ENCODE data around the gene CALHM3. TPM values are rescaled to one million over a fixed set of nuclear protein-coding genes. Genes with fewer than 3 reads are reported as not detected.

The CALHM3 gene
- total and polyA plus RNA-seq, 2 experiments from 2014 or later: 0.14 to 0.19 TPM

GRCh38 chr10:103469201-103469600 is 9.8 kb downstream of the CALHM3 start:
- peaks cover 13% of the 10 kb centered on the region for H3K27me3 Mint-ChIP-seq (ENCODE audit: insufficient read depth, low read depth, poor library complexity)
- Histone ChIP-seq H3K4me2 (no peak overlapping the region), H3K4me3 (no peak overlapping the region), H3K36me3 (ENCODE audit: insufficient read depth) (no peaks in the 10 kb centered on the region), H3K9me2 (ENCODE audit: insufficient read depth) (no peaks in the 10 kb centered on the region), H4K20me1 (replicated peaks; ENCODE audit: insufficient read depth) (no peaks in the 10 kb centered on the region), H3K27ac (ENCODE audit: low read depth) (no peak overlapping the region), H3F3A (replicated peaks; ENCODE audit: low read depth) (no peaks in the 10 kb centered on the region), H2AFZ (no peak overlapping the region), H3K79me2 (replicated peaks; ENCODE audit: insufficient read depth) (no peaks in the 10 kb centered on the region), H3K4me1 (ENCODE audit: insufficient read depth) (no peaks in the 10 kb centered on the region), H3K27me3 (ENCODE audit: insufficient read depth) (no peaks in the 10 kb centered on the region)
- H3K36me3 Mint-ChIP-seq (ENCODE audit: low read depth): no peaks in the 10 kb centered on the region
- TF ChIP-seq STAT1 (IDR thresholded peaks at IDR 0.05; ENCODE audit: unreplicated experiment): no peak
- TF ChIP-seq REST (IDR thresholded peaks at IDR 0.05; ENCODE audit: unreplicated experiment): no peak
- TF ChIP-seq ZNF114 (CRISPR knock-in tag; IDR thresholded peaks at IDR 0.05): no peak
- no peak for ATAC-seq
- H3K4me3 Mint-ChIP-seq: no peak overlapping the region; the same call in 2 of the 3 replicates
- H3K4me1 Mint-ChIP-seq: peaks cover 19% of the 10 kb centered on the region
- H3K9me3 Mint-ChIP-seq: no peaks in the 10 kb centered on the region
- no peak overlapping the region for H3K27ac Mint-ChIP-seq
- no peak for DNase-seq (ENCODE audit: low spot score)

GRCh38 chr10:103467406-103467805 is 11.6 kb downstream of the CALHM3 start:
- no peaks in the 10 kb centered on the region for H3K36me3 ChIP-seq (ENCODE audit: insufficient read depth)
- H3K27me3 Mint-ChIP-seq (ENCODE audit: insufficient read depth, low read depth, poor library complexity): peaks cover 13% of the 10 kb centered on the region
- peaks cover 19% of the 10 kb centered on the region for H3K4me1 Mint-ChIP-seq
- H3K36me3 Mint-ChIP-seq (ENCODE audit: low read depth): no peaks in the 10 kb centered on the region
- ATAC-seq: no peak
- no peak overlapping the region for H3K4me3 ChIP-seq
- H3K27me3 ChIP-seq (ENCODE audit: insufficient read depth): no peaks in the 10 kb centered on the region
- H3K4me2 ChIP-seq: no peak overlapping the region
- no peak overlapping the region for H3K27ac ChIP-seq (ENCODE audit: low read depth)
- DNase-seq (ENCODE audit: low spot score): no peak
- no peaks in the 10 kb centered on the region for H3F3A ChIP-seq (replicated peaks; ENCODE audit: low read depth)
- H2AFZ ChIP-seq: no peak overlapping the region
- H3K9me2 ChIP-seq (ENCODE audit: insufficient read depth): no peaks in the 10 kb centered on the region
- H3K79me2 ChIP-seq (replicated peaks; ENCODE audit: insufficient read depth): no peaks in the 10 kb centered on the region
- no peaks in the 10 kb centered on the region for H4K20me1 ChIP-seq (replicated peaks; ENCODE audit: insufficient read depth)
- H3K4me3 Mint-ChIP-seq: no peak overlapping the region
- no peaks in the 10 kb centered on the region for H3K4me1 ChIP-seq (ENCODE audit: insufficient read depth)
- H3K9me3 Mint-ChIP-seq: no peaks in the 10 kb centered on the region
- TF ChIP-seq REST (IDR thresholded peaks at IDR 0.05; ENCODE audit: unreplicated experiment) (no peak), ZNF331 (CRISPR knock-in tag; IDR thresholded peaks at IDR 0.05; ENCODE audit: low read depth) (no peak), POLR2AphosphoS5 (IDR thresholded peaks at IDR 0.05; ENCODE audit: low read depth) (no peak), NANOG (IDR thresholded peaks at IDR 0.05; ENCODE audit: borderline replicate concordance) (no peak), ETS1 (IDR thresholded peaks at IDR 0.05) (no peak)
- TF ChIP-seq, protein P1, sequence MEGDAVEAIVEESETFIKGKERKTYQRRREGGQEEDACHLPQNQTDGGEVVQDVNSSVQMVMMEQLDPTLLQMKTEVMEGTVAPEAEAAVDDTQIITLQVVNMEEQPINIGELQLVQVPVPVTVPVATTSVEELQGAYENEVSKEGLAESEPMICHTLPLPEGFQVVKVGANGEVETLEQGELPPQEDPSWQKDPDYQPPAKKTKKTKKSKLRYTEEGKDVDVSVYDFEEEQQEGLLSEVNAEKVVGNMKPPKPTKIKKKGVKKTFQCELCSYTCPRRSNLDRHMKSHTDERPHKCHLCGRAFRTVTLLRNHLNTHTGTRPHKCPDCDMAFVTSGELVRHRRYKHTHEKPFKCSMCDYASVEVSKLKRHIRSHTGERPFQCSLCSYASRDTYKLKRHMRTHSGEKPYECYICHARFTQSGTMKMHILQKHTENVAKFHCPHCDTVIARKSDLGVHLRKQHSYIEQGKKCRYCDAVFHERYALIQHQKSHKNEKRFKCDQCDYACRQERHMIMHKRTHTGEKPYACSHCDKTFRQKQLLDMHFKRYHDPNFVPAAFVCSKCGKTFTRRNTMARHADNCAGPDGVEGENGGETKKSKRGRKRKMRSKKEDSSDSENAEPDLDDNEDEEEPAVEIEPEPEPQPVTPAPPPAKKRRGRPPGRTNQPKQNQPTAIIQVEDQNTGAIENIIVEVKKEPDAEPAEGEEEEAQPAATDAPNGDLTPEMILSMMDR (conservative IDR thresholded peaks at IDR 0.05; ENCODE audit: low read depth in 2 of 2): no peak
- H3K27ac Mint-ChIP-seq: no peak overlapping the region

Measured in GM23338 (cell line).